ENCODE data around the gene OGFOD3.
"Not testable (repeated sequence)": the region's sequence is repeated elsewhere in the genome, so short reads cannot be mapped to it uniquely, and the experiment has no call there.

Gene OGFOD3

GRCh38 chr17:82433560-82434215, 15.3 kb upstream of the OGFOD3 start:
- DNase-seq (ENCODE audit: low read depth): no peak

- no peak for DNase-seq (ENCODE audit: low read depth)
Observed at GRCh38 chr17:82432017-82432416, 13.6 kb upstream of the OGFOD3 start.

GRCh38 chr17:82429824-82430223, 11.4 kb upstream of the OGFOD3 start:
- no peak for DNase-seq (ENCODE audit: low read depth)

GRCh38 chr17:82428546-82428945, 10.2 kb upstream of the OGFOD3 start:
- DNase-seq (ENCODE audit: low read depth): no peak

GRCh38 chr17:82424863-82425159, 6.4 kb upstream of the OGFOD3 start:
- DNase-seq (ENCODE audit: low read depth): no peak

GRCh38 chr17:82424001-82424862, 5.8 kb upstream of the OGFOD3 start:
- DNase-seq (ENCODE audit: low read depth): no peak

- DNase-seq (ENCODE audit: low read depth): no peak
Observed at GRCh38 chr17:82419540-82419939, 1.2 kb upstream of the OGFOD3 start.

- no peak for DNase-seq (ENCODE audit: low read depth)
Observed at GRCh38 chr17:82416771-82417170, 1.6 kb downstream of the OGFOD3 start.

- no peak for DNase-seq (ENCODE audit: low read depth)
Observed at GRCh38 chr17:82416264-82416663, 2.1 kb downstream of the OGFOD3 start.

GRCh38 chr17:82415786-82416185, 2.6 kb downstream of the OGFOD3 start:
- no peak for DNase-seq (ENCODE audit: low read depth)

GRCh38 chr17:82415336-82415735, 3.0 kb downstream of the OGFOD3 start:
- no peak for DNase-seq (ENCODE audit: low read depth)

- DNase-seq (ENCODE audit: low read depth): no peak
Observed at GRCh38 chr17:82414548-82415281, 3.7 kb downstream of the OGFOD3 start.

- DNase-seq (ENCODE audit: low read depth): no peak
Observed at GRCh38 chr17:82412535-82413520, 5.6 kb downstream of the OGFOD3 start.

GRCh38 chr17:82412081-82412480, 6.3 kb downstream of the OGFOD3 start:
- DNase-seq (ENCODE audit: low read depth): not testable (repeated sequence)

- no peak for DNase-seq (ENCODE audit: low read depth)
Observed at GRCh38 chr17:82411396-82412053, 6.9 kb downstream of the OGFOD3 start.

GRCh38 chr17:82410014-82410716, 8.2 kb downstream of the OGFOD3 start:
- no peak for DNase-seq (ENCODE audit: low read depth)

- DNase-seq (ENCODE audit: low read depth): no peak
Observed at GRCh38 chr17:82408938-82409318, 9.5 kb downstream of the OGFOD3 start.

- DNase-seq (ENCODE audit: low read depth): no peak
Observed at GRCh38 chr17:82408288-82408937, 10.0 kb downstream of the OGFOD3 start.

- DNase-seq (ENCODE audit: low read depth): no peak
Observed at GRCh38 chr17:82407255-82407654, 11.1 kb downstream of the OGFOD3 start.

GRCh38 chr17:82406131-82406671, 12.2 kb downstream of the OGFOD3 start:
- no peak for DNase-seq (ENCODE audit: low read depth)

Measured in HS-5 (cell line).